Loucy (cell line): Measurements from ENCODE around the gene GALNT1.

Experiments
- EZH2phosphoT487 ChIP-seq: fragments of 200-600 bp; IDR thresholded peaks from 2 replicates; pipeline ENCODE4 v1.6.1; 2018; ENCODE audit warnings: antibody characterized with exemption, mild to moderate bottlenecking, moderate library complexity, borderline replicate concordance
- TF ChIP-seq, protein P1 (sequence below): fragments of 200-600 bp; sonication (generic); conservative IDR thresholded peaks from 2 replicates; pipeline ENCODE4 v1.5.1; 2014; ENCODE audit warnings: mild to moderate bottlenecking, antibody characterized with exemption, low read length

DNA sequence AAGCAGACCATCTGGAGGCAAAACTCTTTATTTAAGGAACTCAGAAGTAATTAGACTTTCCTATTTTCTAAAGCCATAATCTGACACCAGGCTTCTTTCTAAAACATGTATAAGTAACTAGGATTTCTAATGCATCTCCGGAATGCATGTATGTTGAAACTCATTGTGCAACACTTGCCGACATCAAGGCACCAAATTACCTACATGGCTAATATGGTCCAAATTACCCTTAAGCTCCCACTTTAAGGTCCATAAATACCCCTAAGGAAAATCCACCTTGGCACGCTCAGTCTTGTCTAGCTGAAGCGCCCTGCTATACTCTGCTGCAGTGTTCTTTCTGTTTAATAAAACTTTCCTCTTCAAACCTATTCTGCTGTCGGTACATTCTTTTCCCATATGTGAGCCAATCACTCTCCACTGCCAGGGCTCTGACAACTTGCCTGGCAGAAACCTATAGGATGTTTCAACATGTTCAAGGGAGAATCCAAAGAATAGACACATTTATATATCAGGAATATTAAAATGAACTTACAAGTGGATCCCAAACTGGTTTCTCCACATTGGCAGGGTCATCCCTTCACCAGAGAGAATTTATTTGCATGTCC is 171.9 kb downstream of the GALNT1 start:
- TF ChIP-seq, protein P1, sequence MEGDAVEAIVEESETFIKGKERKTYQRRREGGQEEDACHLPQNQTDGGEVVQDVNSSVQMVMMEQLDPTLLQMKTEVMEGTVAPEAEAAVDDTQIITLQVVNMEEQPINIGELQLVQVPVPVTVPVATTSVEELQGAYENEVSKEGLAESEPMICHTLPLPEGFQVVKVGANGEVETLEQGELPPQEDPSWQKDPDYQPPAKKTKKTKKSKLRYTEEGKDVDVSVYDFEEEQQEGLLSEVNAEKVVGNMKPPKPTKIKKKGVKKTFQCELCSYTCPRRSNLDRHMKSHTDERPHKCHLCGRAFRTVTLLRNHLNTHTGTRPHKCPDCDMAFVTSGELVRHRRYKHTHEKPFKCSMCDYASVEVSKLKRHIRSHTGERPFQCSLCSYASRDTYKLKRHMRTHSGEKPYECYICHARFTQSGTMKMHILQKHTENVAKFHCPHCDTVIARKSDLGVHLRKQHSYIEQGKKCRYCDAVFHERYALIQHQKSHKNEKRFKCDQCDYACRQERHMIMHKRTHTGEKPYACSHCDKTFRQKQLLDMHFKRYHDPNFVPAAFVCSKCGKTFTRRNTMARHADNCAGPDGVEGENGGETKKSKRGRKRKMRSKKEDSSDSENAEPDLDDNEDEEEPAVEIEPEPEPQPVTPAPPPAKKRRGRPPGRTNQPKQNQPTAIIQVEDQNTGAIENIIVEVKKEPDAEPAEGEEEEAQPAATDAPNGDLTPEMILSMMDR, result no peak
- no peak for TF ChIP-seq EZH2phosphoT487
